ENCODE results near the gene LIMS2.

The LIMS2 gene

DNA sequence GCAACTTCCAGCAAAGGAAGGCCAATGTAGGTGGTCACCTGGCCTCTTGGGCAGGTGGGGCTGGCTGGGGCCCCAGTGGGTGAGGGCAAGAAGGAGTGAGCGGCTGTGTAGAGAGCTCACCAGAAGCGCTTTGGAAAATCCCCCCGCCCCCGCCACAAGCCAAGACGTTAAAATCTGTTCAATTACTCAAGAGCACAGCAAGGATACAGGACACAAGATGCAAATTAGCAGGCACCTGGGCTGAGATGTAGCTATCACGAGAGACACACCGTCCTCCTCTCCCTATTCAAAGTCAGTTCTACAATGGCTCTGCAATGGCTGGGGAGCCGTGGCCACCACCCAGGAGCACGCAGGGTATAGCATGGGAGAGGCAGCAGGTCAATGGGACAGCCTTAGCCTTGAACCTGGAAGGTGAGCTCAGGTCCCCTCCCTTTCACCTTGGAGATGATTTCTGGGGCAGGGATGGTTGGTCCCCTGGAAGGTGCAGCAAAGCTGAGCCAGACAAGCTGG lies 67.9 kb downstream of the LIMS2 start:
- ATAC-seq = no peak
- no peak for TF ChIP-seq BACH2 (CRISPR knock-in tag; IDR thresholded peaks at IDR 0.05; ENCODE audit: borderline replicate concordance)
- no peak for TF ChIP-seq PPARA (CRISPR knock-in tag; IDR thresholded peaks at IDR 0.05; ENCODE audit: borderline replicate concordance)
- no peak for TF ChIP-seq ZFP30 (CRISPR knock-in tag; IDR thresholded peaks at IDR 0.05)
- TF ChIP-seq ZFP3 (CRISPR knock-in tag; IDR thresholded peaks at IDR 0.05) = no peak
- no peak for TF ChIP-seq RARB (CRISPR knock-in tag; IDR thresholded peaks at IDR 0.05)
- no peak for TF ChIP-seq CSDC2 (CRISPR knock-in tag; IDR thresholded peaks at IDR 0.05)
- TF ChIP-seq ISL1 (CRISPR knock-in tag; IDR thresholded peaks at IDR 0.05) = no peak
- TF ChIP-seq TOX (CRISPR knock-in tag; IDR thresholded peaks at IDR 0.05; ENCODE audit: borderline replicate concordance) = no peak
- TF ChIP-seq, protein P1, sequence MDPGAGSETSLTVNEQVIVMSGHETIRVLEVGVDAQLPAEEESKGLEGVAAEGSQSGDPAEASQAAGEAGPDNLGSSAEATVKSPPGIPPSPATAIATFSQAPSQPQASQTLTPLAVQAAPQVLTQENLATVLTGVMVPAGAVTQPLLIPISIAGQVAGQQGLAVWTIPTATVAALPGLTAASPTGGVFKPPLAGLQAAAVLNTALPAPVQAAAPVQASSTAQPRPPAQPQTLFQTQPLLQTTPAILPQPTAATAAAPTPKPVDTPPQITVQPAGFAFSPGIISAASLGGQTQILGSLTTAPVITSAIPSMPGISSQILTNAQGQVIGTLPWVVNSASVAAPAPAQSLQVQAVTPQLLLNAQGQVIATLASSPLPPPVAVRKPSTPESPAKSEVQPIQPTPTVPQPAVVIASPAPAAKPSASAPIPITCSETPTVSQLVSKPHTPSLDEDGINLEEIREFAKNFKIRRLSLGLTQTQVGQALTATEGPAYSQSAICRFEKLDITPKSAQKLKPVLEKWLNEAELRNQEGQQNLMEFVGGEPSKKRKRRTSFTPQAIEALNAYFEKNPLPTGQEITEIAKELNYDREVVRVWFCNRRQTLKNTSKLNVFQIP (CRISPR knock-in tag; IDR thresholded peaks at IDR 0.05; ENCODE audit: borderline replicate concordance, low read depth) = no peak
- no peak for TF ChIP-seq ZNF70 (CRISPR knock-in tag; IDR thresholded peaks at IDR 0.05)
- no peak for TF ChIP-seq ARNTL (CRISPR knock-in tag; IDR thresholded peaks at IDR 0.05; ENCODE audit: borderline replicate concordance, low read depth)
- TF ChIP-seq CREB5 (CRISPR knock-in tag; IDR thresholded peaks at IDR 0.05; ENCODE audit: low read depth) = no peak
- TF ChIP-seq, protein P2, sequence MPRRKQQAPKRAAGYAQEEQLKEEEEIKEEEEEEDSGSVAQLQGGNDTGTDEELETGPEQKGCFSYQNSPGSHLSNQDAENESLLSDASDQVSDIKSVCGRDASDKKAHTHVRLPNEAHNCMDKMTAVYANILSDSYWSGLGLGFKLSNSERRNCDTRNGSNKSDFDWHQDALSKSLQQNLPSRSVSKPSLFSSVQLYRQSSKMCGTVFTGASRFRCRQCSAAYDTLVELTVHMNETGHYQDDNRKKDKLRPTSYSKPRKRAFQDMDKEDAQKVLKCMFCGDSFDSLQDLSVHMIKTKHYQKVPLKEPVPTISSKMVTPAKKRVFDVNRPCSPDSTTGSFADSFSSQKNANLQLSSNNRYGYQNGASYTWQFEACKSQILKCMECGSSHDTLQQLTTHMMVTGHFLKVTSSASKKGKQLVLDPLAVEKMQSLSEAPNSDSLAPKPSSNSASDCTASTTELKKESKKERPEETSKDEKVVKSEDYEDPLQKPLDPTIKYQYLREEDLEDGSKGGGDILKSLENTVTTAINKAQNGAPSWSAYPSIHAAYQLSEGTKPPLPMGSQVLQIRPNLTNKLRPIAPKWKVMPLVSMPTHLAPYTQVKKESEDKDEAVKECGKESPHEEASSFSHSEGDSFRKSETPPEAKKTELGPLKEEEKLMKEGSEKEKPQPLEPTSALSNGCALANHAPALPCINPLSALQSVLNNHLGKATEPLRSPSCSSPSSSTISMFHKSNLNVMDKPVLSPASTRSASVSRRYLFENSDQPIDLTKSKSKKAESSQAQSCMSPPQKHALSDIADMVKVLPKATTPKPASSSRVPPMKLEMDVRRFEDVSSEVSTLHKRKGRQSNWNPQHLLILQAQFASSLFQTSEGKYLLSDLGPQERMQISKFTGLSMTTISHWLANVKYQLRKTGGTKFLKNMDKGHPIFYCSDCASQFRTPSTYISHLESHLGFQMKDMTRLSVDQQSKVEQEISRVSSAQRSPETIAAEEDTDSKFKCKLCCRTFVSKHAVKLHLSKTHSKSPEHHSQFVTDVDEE (CRISPR knock-in tag; IDR thresholded peaks at IDR 0.05) = no peak
- TF ChIP-seq SNAI2 (CRISPR knock-in tag; IDR thresholded peaks at IDR 0.05) = no peak
- TF ChIP-seq ZC3H10 (CRISPR knock-in tag; IDR thresholded peaks at IDR 0.05) = no peak
- TF ChIP-seq GLIS3 (CRISPR knock-in tag; IDR thresholded peaks at IDR 0.05) = no peak

- ATAC-seq = no peak
- TF ChIP-seq, protein P2 (CRISPR knock-in tag; IDR thresholded peaks at IDR 0.05) = no peak
- TF ChIP-seq ESRRG (CRISPR knock-in tag; IDR thresholded peaks at IDR 0.05) (no peak), TCF4 (CRISPR knock-in tag; IDR thresholded peaks at IDR 0.05; ENCODE audit: borderline replicate concordance) (no peak), ISL1 (CRISPR knock-in tag; IDR thresholded peaks at IDR 0.05) (no peak), RARB (CRISPR knock-in tag; IDR thresholded peaks at IDR 0.05) (no peak), ZNF565 (CRISPR knock-in tag; conservative IDR thresholded peaks at IDR 0.05; ENCODE audit: low read depth) (no peak), PPARA (CRISPR knock-in tag; IDR thresholded peaks at IDR 0.05; ENCODE audit: borderline replicate concordance) (no peak), ARNTL (CRISPR knock-in tag; IDR thresholded peaks at IDR 0.05; ENCODE audit: borderline replicate concordance, low read depth) (no peak), OSR1 (CRISPR knock-in tag; IDR thresholded peaks at IDR 0.05) (no peak), SNAI2 (CRISPR knock-in tag; IDR thresholded peaks at IDR 0.05) (no peak), BACH2 (CRISPR knock-in tag; IDR thresholded peaks at IDR 0.05; ENCODE audit: borderline replicate concordance) (no peak)
- TF ChIP-seq, protein P3, sequence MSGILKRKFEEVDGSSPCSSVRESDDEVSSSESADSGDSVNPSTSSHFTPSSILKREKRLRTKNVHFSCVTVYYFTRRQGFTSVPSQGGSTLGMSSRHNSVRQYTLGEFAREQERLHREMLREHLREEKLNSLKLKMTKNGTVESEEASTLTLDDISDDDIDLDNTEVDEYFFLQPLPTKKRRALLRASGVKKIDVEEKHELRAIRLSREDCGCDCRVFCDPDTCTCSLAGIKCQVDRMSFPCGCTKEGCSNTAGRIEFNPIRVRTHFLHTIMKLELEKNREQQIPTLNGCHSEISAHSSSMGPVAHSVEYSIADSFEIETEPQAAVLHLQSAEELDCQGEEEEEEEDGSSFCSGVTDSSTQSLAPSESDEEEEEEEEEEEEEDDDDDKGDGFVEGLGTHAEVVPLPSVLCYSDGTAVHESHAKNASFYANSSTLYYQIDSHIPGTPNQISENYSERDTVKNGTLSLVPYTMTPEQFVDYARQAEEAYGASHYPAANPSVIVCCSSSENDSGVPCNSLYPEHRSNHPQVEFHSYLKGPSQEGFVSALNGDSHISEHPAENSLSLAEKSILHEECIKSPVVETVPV (CRISPR knock-in tag; IDR thresholded peaks at IDR 0.05) = no peak
Observed at GRCh38 chr2:127606625-127607398, 68.5 kb downstream of the LIMS2 start.
